ENCODE results near the gene S100A6.

Gene S100A6

DNA sequence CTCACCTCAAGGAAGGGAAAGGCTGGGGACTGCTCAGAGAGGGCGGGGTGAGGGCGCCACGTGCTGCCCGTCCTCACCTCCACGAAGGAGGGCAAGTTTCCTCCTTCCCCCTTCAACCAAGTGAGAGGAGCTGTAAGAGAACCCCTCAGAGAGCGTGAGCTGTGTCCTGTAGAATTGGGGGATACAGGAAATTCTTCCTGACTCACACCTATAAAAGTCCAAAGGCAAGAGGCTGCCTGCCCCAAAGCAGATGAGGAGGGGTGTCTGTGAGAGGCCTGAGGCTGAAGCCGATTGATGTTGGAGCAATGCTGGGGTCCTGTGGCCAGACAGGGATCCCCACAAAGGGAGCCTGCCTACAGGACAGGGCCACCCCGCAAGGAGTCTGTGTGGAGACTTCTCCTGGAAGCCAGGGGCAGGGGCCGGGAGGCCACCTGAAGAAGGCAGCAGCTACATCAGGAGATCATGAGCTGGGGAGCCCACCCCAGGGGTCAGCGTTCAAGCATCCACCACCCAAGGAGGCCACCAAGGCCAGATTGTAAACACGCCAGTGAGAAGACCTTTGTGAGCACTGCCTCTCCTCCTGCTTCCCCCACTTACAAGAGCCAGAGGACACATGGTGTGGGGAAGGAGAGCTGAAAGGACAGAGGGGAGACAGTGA lies 27.7 kb downstream of the S100A6 start:
- Histone ChIP-seq H3K27ac (ENCODE audit: low read depth, low read length) (peak overlapping the region; percentile 86), H3K9ac (ENCODE audit: low read length in 5 of 5) (peak overlapping the region in 2 of 5 donors; percentile 43 to 68), H3K4me1 (ENCODE audit: control insufficient read depth in 5 of 5, insufficient read depth in 5 of 5, low read length in 5 of 5) (peaks cover 9 to 26% (median 23%) of the 10 kb centered on the region in 5 donors), H3K27me3 (ENCODE audit: control insufficient read depth in 5 of 5, insufficient read depth in 4 of 5, low read length in 5 of 5) (no peaks in the 10 kb centered on the region), H3K36me3 (ENCODE audit: control insufficient read depth in 5 of 5, insufficient read depth in 5 of 5, low read length in 5 of 5) (no peaks in the 10 kb centered on the region), H3K9me3 (ENCODE audit: control insufficient read depth in 5 of 5, low read length in 5 of 5) (no peaks in the 10 kb centered on the region), H3K4me3 (ENCODE audit: low read depth in 1 of 5, low read length in 5 of 5) (no peak overlapping the region)

DNA sequence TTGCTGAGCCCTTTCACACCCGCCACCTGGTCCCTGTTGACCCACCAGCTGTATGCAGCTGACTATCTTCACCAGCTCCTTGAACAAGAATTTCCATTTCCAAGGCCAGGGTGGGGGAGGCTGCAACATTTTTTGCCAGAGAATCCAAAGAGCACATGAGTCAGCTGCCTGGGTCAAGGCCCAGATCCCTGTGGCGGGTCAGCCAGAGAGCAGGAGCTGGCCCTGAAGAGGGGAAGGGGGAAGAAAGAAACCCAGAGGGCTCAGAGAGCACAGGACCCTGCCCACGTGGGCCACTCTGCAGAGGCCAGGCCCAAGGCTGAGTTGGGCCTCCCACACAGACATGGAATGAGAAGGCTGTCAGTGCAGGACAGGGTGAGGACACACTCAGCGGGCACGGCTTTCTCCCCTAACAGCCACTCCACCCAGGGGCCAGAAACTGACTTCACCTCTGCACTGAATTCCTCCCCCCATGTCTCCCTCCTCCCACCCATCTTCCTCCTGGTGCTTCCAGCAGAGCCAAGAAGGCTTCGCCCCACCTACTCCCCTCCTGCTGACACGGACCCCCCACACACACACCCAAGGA lies 28.9 kb downstream of the S100A6 start:
- H3K36me3 ChIP-seq (ENCODE audit: control insufficient read depth in 5 of 5, insufficient read depth in 5 of 5, low read length in 5 of 5), result no peaks in the 10 kb centered on the region
- peak overlapping the region in 3 of 5 donors; percentile 13 to 68 (median 43) for H3K9ac ChIP-seq (ENCODE audit: low read length in 5 of 5)
- H3K4me3 ChIP-seq (ENCODE audit: low read depth in 1 of 5, low read length in 5 of 5), result peak overlapping the region in 1 of 5 donors; percentile 31
- H3K27me3 ChIP-seq (ENCODE audit: control insufficient read depth in 5 of 5, insufficient read depth in 4 of 5, low read length in 5 of 5), result no peaks in the 10 kb centered on the region
- H3K27ac ChIP-seq (ENCODE audit: low read depth, low read length), result peak overlapping the region; percentile 86
- no peaks in the 10 kb centered on the region for H3K9me3 ChIP-seq (ENCODE audit: control insufficient read depth in 5 of 5, low read length in 5 of 5)
- H3K4me1 ChIP-seq (ENCODE audit: control insufficient read depth in 5 of 5, insufficient read depth in 5 of 5, low read length in 5 of 5), result peaks cover 9 to 26% (median 23%) of the 10 kb centered on the region in 5 donors

DNA sequence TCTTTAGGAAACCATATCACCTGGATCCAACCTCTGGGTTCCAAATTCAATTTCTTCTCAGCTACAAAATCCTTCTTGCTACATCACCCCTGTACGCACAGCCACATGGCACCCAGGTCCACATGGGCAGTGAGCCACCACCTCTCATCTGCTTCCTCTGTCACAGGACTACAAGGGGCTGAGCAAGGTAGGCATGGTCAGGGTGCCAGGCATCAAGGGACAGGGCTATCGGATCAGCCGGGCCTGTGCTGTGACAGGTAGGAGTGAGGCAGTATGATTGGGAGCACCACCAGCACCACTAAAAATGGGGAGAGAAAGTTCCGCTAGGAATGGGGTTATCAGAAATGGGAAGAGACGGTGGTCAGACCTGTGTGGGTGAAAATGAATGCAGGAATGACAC lies 29.4 kb downstream of the S100A6 start:
- no peaks in the 10 kb centered on the region for H3K36me3 ChIP-seq (ENCODE audit: control insufficient read depth in 5 of 5, insufficient read depth in 5 of 5, low read length in 5 of 5)
- H3K27me3 ChIP-seq (ENCODE audit: control insufficient read depth in 5 of 5, insufficient read depth in 4 of 5, low read length in 5 of 5), result no peaks in the 10 kb centered on the region
- H3K9me3 ChIP-seq (ENCODE audit: control insufficient read depth in 5 of 5, low read length in 5 of 5), result no peaks in the 10 kb centered on the region
- peak overlapping the region; percentile 86 for H3K27ac ChIP-seq (ENCODE audit: low read depth, low read length)
- H3K9ac ChIP-seq (ENCODE audit: low read length in 5 of 5), result no peak overlapping the region
- H3K4me3 ChIP-seq (ENCODE audit: low read depth in 1 of 5, low read length in 5 of 5), result peak overlapping the region in 2 of 5 donors; percentile 0 to 31
- H3K4me1 ChIP-seq (ENCODE audit: control insufficient read depth in 5 of 5, insufficient read depth in 5 of 5, low read length in 5 of 5), result peaks cover 9 to 26% (median 23%) of the 10 kb centered on the region in 5 donors

DNA sequence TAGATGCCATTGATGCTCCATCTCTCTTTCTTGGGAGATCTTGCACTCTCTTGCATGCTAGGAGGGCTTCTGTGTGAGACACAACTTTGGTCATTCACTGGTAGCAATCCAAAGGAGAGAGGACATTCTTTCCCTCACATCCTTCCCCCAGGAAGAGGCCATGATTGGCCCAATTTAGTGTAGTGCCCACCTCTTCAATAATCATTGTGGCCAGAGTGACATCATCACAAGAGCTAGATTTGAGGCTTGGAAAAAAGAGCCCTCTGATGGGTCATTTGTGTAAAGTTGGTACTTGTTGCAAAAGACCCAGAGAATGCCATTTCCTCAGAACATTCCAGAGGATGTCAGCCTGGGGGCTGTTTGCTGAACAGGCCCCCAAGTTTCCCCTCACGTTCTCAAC lies 30.2 kb downstream of the S100A6 start:
- no peak overlapping the region for H3K9ac ChIP-seq (ENCODE audit: low read length in 5 of 5)
- no peaks in the 10 kb centered on the region for H3K36me3 ChIP-seq (ENCODE audit: control insufficient read depth in 5 of 5, insufficient read depth in 5 of 5, low read length in 5 of 5)
- no peaks in the 10 kb centered on the region for H3K9me3 ChIP-seq (ENCODE audit: control insufficient read depth in 5 of 5, low read length in 5 of 5)
- peaks cover 9 to 26% (median 23%) of the 10 kb centered on the region in 5 donors for H3K4me1 ChIP-seq (ENCODE audit: control insufficient read depth in 5 of 5, insufficient read depth in 5 of 5, low read length in 5 of 5)
- no peak overlapping the region for H3K4me3 ChIP-seq (ENCODE audit: low read depth in 1 of 5, low read length in 5 of 5)
- H3K27me3 ChIP-seq (ENCODE audit: control insufficient read depth in 5 of 5, insufficient read depth in 4 of 5, low read length in 5 of 5), result no peaks in the 10 kb centered on the region
- no peak overlapping the region for H3K27ac ChIP-seq (ENCODE audit: low read depth, low read length)

DNA sequence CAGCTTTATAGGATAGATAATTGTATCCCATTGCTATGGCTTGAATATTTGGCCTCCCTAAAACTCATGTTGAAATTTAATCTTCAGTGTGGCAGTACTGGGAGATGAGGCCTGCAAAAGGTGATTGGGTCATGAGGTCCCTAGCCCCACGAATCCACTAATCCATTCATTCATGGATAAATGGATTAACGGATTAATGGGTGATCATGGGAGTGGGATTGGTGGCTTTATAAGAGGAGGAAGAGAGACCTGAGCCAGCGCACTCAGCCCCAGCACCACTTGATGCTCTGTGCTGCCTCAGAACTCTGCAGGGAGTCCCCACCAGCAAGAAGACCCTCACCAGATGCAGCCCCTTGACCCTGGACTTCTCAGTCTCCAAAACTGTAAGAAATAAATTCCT lies 32.0 kb downstream of the S100A6 start:
- H3K4me1 ChIP-seq (ENCODE audit: control insufficient read depth in 5 of 5, insufficient read depth in 5 of 5, low read length in 5 of 5), result peaks cover 9 to 26% (median 23%) of the 10 kb centered on the region in 5 donors
- H3K36me3 ChIP-seq (ENCODE audit: control insufficient read depth in 5 of 5, insufficient read depth in 5 of 5, low read length in 5 of 5), result no peaks in the 10 kb centered on the region
- H3K9me3 ChIP-seq (ENCODE audit: control insufficient read depth in 5 of 5, low read length in 5 of 5), result no peaks in the 10 kb centered on the region
- no peaks in the 10 kb centered on the region for H3K27me3 ChIP-seq (ENCODE audit: control insufficient read depth in 5 of 5, insufficient read depth in 4 of 5, low read length in 5 of 5)
- H3K4me3 ChIP-seq (ENCODE audit: low read depth in 1 of 5, low read length in 5 of 5), result no peak overlapping the region
- no peak overlapping the region for H3K27ac ChIP-seq (ENCODE audit: low read depth, low read length)
- H3K9ac ChIP-seq (ENCODE audit: low read length in 5 of 5), result no peak overlapping the region

DNA sequence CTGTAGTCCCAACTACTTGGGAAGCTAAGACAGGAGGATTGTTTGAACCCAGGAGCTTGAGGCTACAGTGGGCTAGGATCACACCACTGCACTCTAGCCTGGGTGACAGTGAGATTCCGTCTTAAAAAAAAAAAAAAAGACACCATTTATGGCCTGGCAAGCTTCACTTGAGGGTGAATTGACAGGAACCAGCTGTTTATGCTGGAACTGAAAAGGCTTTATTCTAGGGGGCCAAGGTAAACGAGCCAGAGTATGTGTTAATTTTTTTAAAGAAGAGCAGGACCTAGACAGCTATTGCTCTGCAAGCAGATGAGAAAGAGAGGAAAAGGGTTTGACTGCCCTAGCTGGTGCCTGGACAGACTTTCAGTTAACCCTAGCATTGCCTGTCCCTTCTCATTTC lies 37.0 kb downstream of the S100A6 start:
- Histone ChIP-seq H3K27ac (ENCODE audit: low read depth, low read length) (no peak overlapping the region), H3K4me1 (ENCODE audit: control insufficient read depth in 5 of 5, insufficient read depth in 5 of 5, low read length in 5 of 5) (peaks cover 0 to 2% (median 0%) of the 10 kb centered on the region in 5 donors), H3K9ac (ENCODE audit: low read length in 5 of 5) (no peak overlapping the region), H3K27me3 (ENCODE audit: control insufficient read depth in 5 of 5, insufficient read depth in 4 of 5, low read length in 5 of 5) (no peaks in the 10 kb centered on the region), H3K36me3 (ENCODE audit: control insufficient read depth in 5 of 5, insufficient read depth in 5 of 5, low read length in 5 of 5) (no peaks in the 10 kb centered on the region), H3K9me3 (ENCODE audit: control insufficient read depth in 5 of 5, low read length in 5 of 5) (no peaks in the 10 kb centered on the region), H3K4me3 (ENCODE audit: low read depth in 1 of 5, low read length in 5 of 5) (no peak overlapping the region)

DNA sequence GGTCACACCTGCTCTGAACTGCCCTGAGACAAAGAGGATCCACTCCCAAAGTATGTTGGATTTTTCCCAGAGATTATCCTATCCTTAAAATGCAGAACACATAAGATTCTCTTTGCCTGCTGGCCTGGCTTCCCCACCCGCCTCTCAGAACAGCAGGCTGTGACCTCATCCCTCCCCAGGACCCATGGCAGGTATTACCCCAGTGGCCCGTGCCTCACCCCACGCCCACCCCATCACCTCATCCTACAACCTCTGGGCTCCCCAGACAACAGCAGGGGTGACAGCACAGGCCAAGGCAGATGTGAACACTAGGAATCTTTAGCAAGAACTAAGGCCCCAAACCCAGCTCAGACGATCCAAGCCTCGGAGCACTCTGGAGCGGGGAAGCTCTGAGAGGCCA lies 40.3 kb downstream of the S100A6 start:
- H3K9ac ChIP-seq (ENCODE audit: low read length in 5 of 5), result no peak overlapping the region
- no peaks in the 10 kb centered on the region for H3K36me3 ChIP-seq (ENCODE audit: control insufficient read depth in 5 of 5, insufficient read depth in 5 of 5, low read length in 5 of 5)
- peaks cover 2 to 9% (median 7%) of the 10 kb centered on the region in 5 donors for H3K4me1 ChIP-seq (ENCODE audit: control insufficient read depth in 5 of 5, insufficient read depth in 5 of 5, low read length in 5 of 5)
- no peak overlapping the region for H3K27ac ChIP-seq (ENCODE audit: low read depth, low read length)
- H3K4me3 ChIP-seq (ENCODE audit: low read depth in 1 of 5, low read length in 5 of 5), result no peak overlapping the region
- no peaks in the 10 kb centered on the region for H3K27me3 ChIP-seq (ENCODE audit: control insufficient read depth in 5 of 5, insufficient read depth in 4 of 5, low read length in 5 of 5)
- H3K9me3 ChIP-seq (ENCODE audit: control insufficient read depth in 5 of 5, low read length in 5 of 5), result no peaks in the 10 kb centered on the region

DNA sequence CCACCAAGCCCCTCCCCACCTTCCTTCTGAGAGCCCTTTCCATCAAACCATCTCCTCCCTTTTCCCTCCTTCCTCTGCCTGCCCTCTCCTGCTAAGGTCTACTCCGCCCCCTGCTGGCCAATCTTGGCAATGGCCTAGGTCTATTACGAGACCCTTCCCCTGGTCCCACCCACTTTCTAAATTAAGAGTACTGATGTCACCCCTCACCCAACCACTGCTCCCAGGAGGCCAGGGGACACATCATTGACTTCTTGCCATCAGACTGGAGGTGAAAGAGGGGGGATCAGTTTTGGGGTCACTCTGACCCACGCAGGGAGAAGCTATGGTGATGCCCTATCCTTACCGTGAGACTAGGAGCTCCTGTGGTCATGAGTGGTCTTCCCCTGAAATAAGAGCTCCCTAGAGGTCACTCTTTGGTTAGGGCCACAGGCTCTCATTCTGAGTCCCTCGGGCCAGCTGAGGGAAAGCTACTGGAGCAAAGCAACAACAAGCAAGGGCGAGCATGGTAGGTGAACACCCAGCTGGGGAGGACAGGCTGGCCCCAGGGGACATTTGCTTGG lies 40.7 kb downstream of the S100A6 start:
- H3K27ac ChIP-seq (ENCODE audit: low read depth, low read length), result no peak overlapping the region

DNA sequence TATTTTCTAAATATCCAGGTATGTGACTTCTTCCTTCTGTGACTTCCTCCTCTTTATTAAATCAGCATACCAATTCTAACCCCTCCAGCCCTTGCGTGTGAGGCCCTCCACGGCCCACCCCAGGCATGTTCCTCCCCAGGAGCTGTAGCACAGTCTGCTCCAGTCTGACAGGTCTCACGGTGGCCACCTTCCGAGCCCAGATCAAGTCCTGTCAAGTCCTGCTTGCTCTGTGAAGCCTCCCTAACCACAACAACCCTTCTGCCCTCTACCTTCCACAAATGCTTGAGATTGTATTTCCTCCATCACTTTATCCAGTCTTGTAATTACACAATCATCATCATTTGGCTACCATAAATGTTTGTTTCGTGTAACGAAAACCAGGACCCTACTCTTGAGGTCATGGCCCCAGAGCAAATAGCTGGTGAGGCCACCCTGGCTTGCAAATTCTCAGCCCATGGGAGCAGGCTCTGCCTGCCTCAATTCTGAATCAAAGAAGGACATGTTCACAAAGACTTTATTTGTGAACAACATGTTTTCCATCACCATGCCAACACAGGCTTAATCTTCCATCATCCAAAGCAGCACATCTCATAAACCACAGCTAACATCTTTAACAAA lies 42.3 kb downstream of the S100A6 start:
- H3K9ac ChIP-seq (ENCODE audit: low read length in 5 of 5), result no peak overlapping the region
- no peaks in the 10 kb centered on the region for H3K9me3 ChIP-seq (ENCODE audit: control insufficient read depth in 5 of 5, low read length in 5 of 5)
- no peak overlapping the region for H3K27ac ChIP-seq (ENCODE audit: low read depth, low read length)
- H3K4me3 ChIP-seq (ENCODE audit: low read depth in 1 of 5, low read length in 5 of 5), result no peak overlapping the region
- H3K36me3 ChIP-seq (ENCODE audit: control insufficient read depth in 5 of 5, insufficient read depth in 5 of 5, low read length in 5 of 5), result no peaks in the 10 kb centered on the region
- peaks cover 5 to 19% (median 10%) of the 10 kb centered on the region in 5 donors for H3K4me1 ChIP-seq (ENCODE audit: control insufficient read depth in 5 of 5, insufficient read depth in 5 of 5, low read length in 5 of 5)
- no peaks in the 10 kb centered on the region for H3K27me3 ChIP-seq (ENCODE audit: control insufficient read depth in 5 of 5, insufficient read depth in 4 of 5, low read length in 5 of 5)

More for the DNA sequence above, 40.7 kb downstream of the S100A6 start:
- Histone ChIP-seq H3K9me3 (ENCODE audit: control insufficient read depth in 5 of 5, low read length in 5 of 5) (no peaks in the 10 kb centered on the region), H3K4me3 (ENCODE audit: low read depth in 1 of 5, low read length in 5 of 5) (no peak overlapping the region), H3K27me3 (ENCODE audit: control insufficient read depth in 5 of 5, insufficient read depth in 4 of 5, low read length in 5 of 5) (no peaks in the 10 kb centered on the region), H3K9ac (ENCODE audit: low read length in 5 of 5) (no peak overlapping the region), H3K36me3 (ENCODE audit: control insufficient read depth in 5 of 5, insufficient read depth in 5 of 5, low read length in 5 of 5) (no peaks in the 10 kb centered on the region), H3K4me1 (ENCODE audit: control insufficient read depth in 5 of 5, insufficient read depth in 5 of 5, low read length in 5 of 5) (peaks cover 5 to 14% (median 8%) of the 10 kb centered on the region in 5 donors)
